NCI-H510A (cell line): ENCODE measurements around the gene ZNF48.
"Not testable (repeated sequence)": the region's sequence is repeated elsewhere in the genome, so short reads cannot be mapped to it uniquely, and the experiment has no call there.

Experiments used
- DNase-seq: peaks from one replicate; lab custom pipeline; 2025; lab: John Stamatoyannopoulos, UW

Gene ZNF48

GRCh38 chr16:30378236-30379157, 16.7 kb upstream of the ZNF48 start:
- peak; percentile 98 for DNase-seq

GRCh38 chr16:30379158-30379783, 15.9 kb upstream of the ZNF48 start:
- DNase-seq: no peak

- DNase-seq: no peak
These were observed 15.0 kb upstream of the ZNF48 start for GRCh38 chr16:30380072-30380802.

GRCh38 chr16:30380803-30381208, 14.4 kb upstream of the ZNF48 start:
- DNase-seq: no peak

- no peak for DNase-seq
These were observed 13.8 kb upstream of the ZNF48 start for GRCh38 chr16:30381291-30382041.

- no peak for DNase-seq
These were observed 12.9 kb upstream of the ZNF48 start, which contains the start of gene SEPTIN1 for GRCh38 chr16:30382111-30382881. TSS of gene SEPTIN1 (minus strand) at chr16:30382561. CDS start at chr16:30382542, 19 bp downstream.

- DNase-seq: no peak
These were observed 11.7 kb upstream of the ZNF48 start for GRCh38 chr16:30383521-30383920.

- no peak for DNase-seq
These were observed 547 bp upstream of the ZNF48 start for GRCh38 chr16:30394592-30395154.

GRCh38 chr16:30395992-30396585, 869 bp downstream of the ZNF48 start:
- DNase-seq: no peak

- DNase-seq: not testable (repeated sequence)
These were observed 1.4 kb downstream of the ZNF48 start for GRCh38 chr16:30396627-30397026.

GRCh38 chr16:30397056-30397455, 1.8 kb downstream of the ZNF48 start:
- DNase-seq: no peak

GRCh38 chr16:30397776-30398660, 2.8 kb downstream of the ZNF48 start:
- no peak for DNase-seq

GRCh38 chr16:30398661-30399434, 3.6 kb downstream of the ZNF48 start:
- no peak for DNase-seq

- DNase-seq: no peak
These were observed 4.4 kb downstream of the ZNF48 start for GRCh38 chr16:30399435-30400186.

GRCh38 chr16:30401768-30402425, 6.7 kb downstream of the ZNF48 start:
- DNase-seq: peak; percentile 71

GRCh38 chr16:30406795-30407101, 11.5 kb downstream of the ZNF48 start:
- no peak for DNase-seq

- peak; percentile 94 for DNase-seq
These were observed 12.0 kb downstream of the ZNF48 start, which contains the start of gene ZNF771 for GRCh38 chr16:30407102-30407803. TSS of gene ZNF771 (plus strand) at chr16:30407606. CDS start at chr16:30408054, 448 bp downstream.
